HepG2 (cell line): ENCODE results near the gene LRRIQ4. TPM values are rescaled to one million over a fixed set of nuclear protein-coding genes. Genes with fewer than 3 reads are reported as not detected.

Source experiments
- BRCA1 ChIP-seq: sonication (generic); formaldehyde crosslinking; IDR thresholded peaks from 2 replicates; pipeline ENCODE4 v1.4.0; 2020; ENCODE audit warnings: missing genetic modification reagents
- CENPT ChIP-seq: sonication (generic); formaldehyde crosslinking; IDR thresholded peaks from 2 replicates; pipeline ENCODE4 v1.8.0; 2022; ENCODE audit warnings: low read depth, mild to moderate bottlenecking, moderate library complexity, missing genetic modification reagents
- ESRRA ChIP-seq: sonication (generic); formaldehyde crosslinking; IDR thresholded peaks from 2 replicates; pipeline ENCODE4 v1.5.1; 2020; ENCODE audit warnings: mild to moderate bottlenecking, low read depth, missing genetic modification reagents
- HNRNPH1 ChIP-seq: fragments of 200-400 bp; formaldehyde crosslinking; optimal IDR thresholded peaks from 2 replicates; pipeline ENCODE3; 2017; ENCODE audit warnings: mild to moderate bottlenecking, low read depth, low read length
- JUN ChIP-seq: sonication (generic); formaldehyde crosslinking; IDR thresholded peaks from 2 replicates; pipeline ENCODE4 v1.4.0; 2020; ENCODE audit warnings: mild to moderate bottlenecking, missing genetic modification reagents
- KAT2B ChIP-seq: fragments of 150-350 bp; IDR thresholded peaks from 2 replicates; pipeline ENCODE4 v1.6.1; 2014; ENCODE audit warnings: low read depth, low read length, borderline replicate concordance
- KDM3A ChIP-seq: IDR thresholded peaks from 2 replicates; pipeline ENCODE4 v1.6.1; 2018; ENCODE audit warnings: low read depth, missing compliant biosample characterization
- KMT2B ChIP-seq: IDR thresholded peaks from 2 replicates; pipeline ENCODE4 v1.6.1; 2016; ENCODE audit warnings: missing genetic modification reagents, missing compliant biosample characterization
- MXI1 ChIP-seq: IDR thresholded peaks from 3 replicates; pipeline ENCODE4 v1.6.1; 2012; ENCODE audit warnings: low read depth, low read length, inconsistent platforms, borderline replicate concordance
- NFRKB ChIP-seq: fragments of 450-650 bp; IDR thresholded peaks from 2 replicates; pipeline ENCODE4 v1.6.1; 2017
- NKX3-1 ChIP-seq: sonication (generic); formaldehyde crosslinking; IDR thresholded peaks from 2 replicates; pipeline ENCODE4 v1.5.0; 2020; ENCODE audit warnings: missing genetic modification reagents
- POLR2A ChIP-seq, 2 experiments: IDR thresholded peaks; 2 replicates each; pipeline ENCODE4 v1.6.1; 2011; ENCODE audit warnings: low read depth in 2 of 2, low read length in 2 of 2, mild to moderate bottlenecking in 1 of 2, moderate library complexity in 1 of 2; ENCODE audit not compliant: insufficient read depth in 1 of 2
- SIN3A ChIP-seq: IDR thresholded peaks from 2 replicates; pipeline ENCODE4 v1.6.1; 2011; ENCODE audit warnings: low read depth, mild to moderate bottlenecking, control low read depth, low read length, borderline replicate concordance
- SIX1 ChIP-seq: sonication (generic); formaldehyde crosslinking; IDR thresholded peaks from 2 replicates; pipeline ENCODE4 v1.4.0; 2020; ENCODE audit warnings: missing genetic modification reagents, borderline replicate concordance
- SP2 ChIP-seq: sonication (generic); formaldehyde crosslinking; IDR thresholded peaks from 2 replicates; pipeline ENCODE4 v1.5.1; 2020; ENCODE audit warnings: mild to moderate bottlenecking, missing genetic modification reagents
- SPEN ChIP-seq: sonication (generic); formaldehyde crosslinking; IDR thresholded peaks from 2 replicates; pipeline ENCODE4 v1.5.1; 2020; ENCODE audit warnings: low read depth, mild to moderate bottlenecking, missing genetic modification reagents
- ZFAT ChIP-seq: sonication (generic); formaldehyde crosslinking; conservative IDR thresholded peaks from 2 replicates; pipeline ENCODE4 v1.8.1; 2023; ENCODE audit warnings: missing genetic modification reagents, inconsistent platforms
- ZNF264 ChIP-seq: sonication (generic); formaldehyde crosslinking; IDR thresholded peaks from 2 replicates; pipeline ENCODE4 v1.4.0; 2020; ENCODE audit warnings: missing genetic modification reagents
- ZNF350 ChIP-seq: sonication (generic); formaldehyde crosslinking; IDR thresholded peaks from 2 replicates; pipeline ENCODE4 v1.4.0; 2020; ENCODE audit warnings: mild to moderate bottlenecking, low read depth, missing genetic modification reagents, borderline replicate concordance
- ZNF569 ChIP-seq: sonication (generic); formaldehyde crosslinking; IDR thresholded peaks from 2 replicates; pipeline ENCODE4 v1.5.0; 2020; ENCODE audit warnings: mild to moderate bottlenecking, missing genetic modification reagents, moderate library complexity, borderline replicate concordance
- ZNF619 ChIP-seq: sonication (generic); formaldehyde crosslinking; IDR thresholded peaks from 2 replicates; pipeline ENCODE4 v1.4.0; 2020; ENCODE audit warnings: mild to moderate bottlenecking, missing genetic modification reagents
- ZNF790 ChIP-seq: sonication (generic); formaldehyde crosslinking; IDR thresholded peaks from 2 replicates; pipeline ENCODE4 v1.8.0; 2022; ENCODE audit warnings: missing genetic modification reagents, mild to moderate bottlenecking, borderline replicate concordance
- ZNF879 ChIP-seq: sonication (generic); formaldehyde crosslinking; IDR thresholded peaks from 2 replicates; pipeline ENCODE4 v1.8.1; 2023; ENCODE audit warnings: missing genetic modification reagents
- polyA plus RNA-seq, 8 experiments: library from polyadenylated mRNA; depleted of rRNA in 3 of 8; stranded (reverse) in 7 of 8; unstranded in 1 of 8; fragments of >200 nt; fragmentation: Illumina TruSeq in 4 of 8; extraction: Trizol in 4 of 8; gene quantifications; 2 replicates each; pipeline versions ENCODE4 v1.2.1 to v1.2.3, GENCODE V29; 2011 to 2016; ENCODE audit warnings: low read depth in 4 of 8, missing spikeins in 1 of 8, mixed read lengths in 1 of 8; ENCODE audit not compliant: insufficient read depth in 1 of 8
- total RNA-seq, 5 experiments: library from RNA; depleted of rRNA; stranded (reverse); fragments of >200 nt; fragmentation: Illumina TruSeq; extraction: Trizol; gene quantifications; 2 replicates each; pipeline ENCODE4 v1.2.3, GENCODE V29; 2016; ENCODE audit warnings: low read depth in 1 of 5
- TF ChIP-seq, protein P1 (sequence below): sonication (generic); formaldehyde crosslinking; IDR thresholded peaks from 2 replicates; pipeline ENCODE4 v1.4.0; 2020; ENCODE audit warnings: missing genetic modification reagents
- TF ChIP-seq, protein P2 (sequence below): sonication (generic); formaldehyde crosslinking; IDR thresholded peaks from 2 replicates; pipeline ENCODE4 v1.4.0; 2020; ENCODE audit warnings: missing genetic modification reagents
- TF ChIP-seq, protein P3 (sequence below): IDR thresholded peaks from 2 replicates; pipeline ENCODE4 v1.6.1; 2012; ENCODE audit warnings: inconsistent platforms

The LRRIQ4 gene
- total and polyA plus RNA-seq, 2 of the 13 experiments (the other 11 are each of a cell fraction or from before 2014, with no cell fraction given), result not detected

DNA sequence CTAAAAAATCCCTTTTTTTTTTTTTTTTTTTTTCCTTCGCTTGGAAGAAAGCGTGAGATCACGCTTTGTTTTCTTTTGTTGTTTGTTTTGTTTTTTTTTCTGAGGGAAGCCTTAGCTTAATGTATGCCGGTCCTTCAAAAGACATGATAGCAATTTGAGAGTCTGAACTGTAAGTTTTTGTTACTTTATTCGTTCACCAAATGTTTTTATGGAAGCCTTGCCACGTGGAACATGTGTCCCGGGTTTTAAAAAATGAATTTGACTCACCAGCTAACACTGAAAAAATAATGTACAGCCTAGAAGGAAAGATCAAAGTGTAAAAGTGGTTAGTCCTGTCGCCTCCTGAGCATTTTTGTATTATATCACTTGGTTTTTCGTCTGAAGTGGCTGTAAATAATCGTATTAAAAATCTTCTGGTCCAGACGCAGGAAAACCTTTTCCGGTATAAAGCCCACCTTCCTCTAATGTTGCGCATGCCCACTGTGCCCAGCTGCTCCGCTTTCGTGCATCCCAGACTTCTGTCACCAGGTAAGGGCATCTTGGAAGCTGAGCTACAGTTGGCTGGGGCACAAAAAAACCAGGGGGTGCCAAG, 40.3 kb upstream of the LRRIQ4 start (continued):
- TF ChIP-seq JUN (CRISPR knock-in tag) (no peak), ZNF879 (CRISPR knock-in tag) (no peak), POLR2A (IDR thresholded peaks at IDR 0.05; ENCODE audit: insufficient read depth in 1 of 2, low read depth in 2 of 2, low read length in 2 of 2) (no peak), NKX3-1 (CRISPR knock-in tag) (0 out of 2 replicates have a peak, but pooled peaks have one; percentile 2), ZNF350 (no peak), KDM3A (CRISPR knock-in tag) (no peak), KMT2B (CRISPR knock-in tag) (no peak), SIN3A (no peak), ZNF619 (no peak), SPEN (no peak), HNRNPH1 (no peak), SP2 (CRISPR knock-in tag) (no peak), ZFAT (CRISPR knock-in tag) (no peak), ESRRA (CRISPR knock-in tag) (no peak), KAT2B (no peak), ZNF790 (CRISPR knock-in tag) (no peak), NFRKB (no peak), MXI1 (0 out of 3 replicates have a peak, but pooled peaks have one; percentile 34), BRCA1 (CRISPR knock-in tag) (no peak), ZNF569 (CRISPR knock-in tag) (no peak), ZNF264 (CRISPR knock-in tag) (no peak), CENPT (CRISPR knock-in tag) (no peak), SIX1 (no peak)
- TF ChIP-seq, protein P1, sequence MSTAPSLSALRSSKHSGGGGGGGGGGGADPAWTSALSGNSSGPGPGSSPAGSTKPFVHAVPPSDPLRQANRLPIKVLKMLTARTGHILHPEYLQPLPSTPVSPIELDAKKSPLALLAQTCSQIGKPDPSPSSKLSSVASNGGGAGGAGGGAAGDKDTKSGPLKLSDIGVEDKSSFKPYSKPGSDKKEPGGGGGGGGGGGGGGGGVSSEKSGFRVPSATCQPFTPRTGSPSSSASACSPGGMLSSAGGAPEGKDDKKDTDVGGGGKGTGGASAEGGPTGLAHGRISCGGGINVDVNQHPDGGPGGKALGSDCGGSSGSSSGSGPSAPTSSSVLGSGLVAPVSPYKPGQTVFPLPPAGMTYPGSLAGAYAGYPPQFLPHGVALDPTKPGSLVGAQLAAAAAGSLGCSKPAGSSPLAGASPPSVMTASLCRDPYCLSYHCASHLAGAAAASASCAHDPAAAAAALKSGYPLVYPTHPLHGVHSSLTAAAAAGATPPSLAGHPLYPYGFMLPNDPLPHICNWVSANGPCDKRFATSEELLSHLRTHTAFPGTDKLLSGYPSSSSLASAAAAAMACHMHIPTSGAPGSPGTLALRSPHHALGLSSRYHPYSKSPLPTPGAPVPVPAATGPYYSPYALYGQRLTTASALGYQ (CRISPR knock-in tag), result no peak
- TF ChIP-seq, protein P2, sequence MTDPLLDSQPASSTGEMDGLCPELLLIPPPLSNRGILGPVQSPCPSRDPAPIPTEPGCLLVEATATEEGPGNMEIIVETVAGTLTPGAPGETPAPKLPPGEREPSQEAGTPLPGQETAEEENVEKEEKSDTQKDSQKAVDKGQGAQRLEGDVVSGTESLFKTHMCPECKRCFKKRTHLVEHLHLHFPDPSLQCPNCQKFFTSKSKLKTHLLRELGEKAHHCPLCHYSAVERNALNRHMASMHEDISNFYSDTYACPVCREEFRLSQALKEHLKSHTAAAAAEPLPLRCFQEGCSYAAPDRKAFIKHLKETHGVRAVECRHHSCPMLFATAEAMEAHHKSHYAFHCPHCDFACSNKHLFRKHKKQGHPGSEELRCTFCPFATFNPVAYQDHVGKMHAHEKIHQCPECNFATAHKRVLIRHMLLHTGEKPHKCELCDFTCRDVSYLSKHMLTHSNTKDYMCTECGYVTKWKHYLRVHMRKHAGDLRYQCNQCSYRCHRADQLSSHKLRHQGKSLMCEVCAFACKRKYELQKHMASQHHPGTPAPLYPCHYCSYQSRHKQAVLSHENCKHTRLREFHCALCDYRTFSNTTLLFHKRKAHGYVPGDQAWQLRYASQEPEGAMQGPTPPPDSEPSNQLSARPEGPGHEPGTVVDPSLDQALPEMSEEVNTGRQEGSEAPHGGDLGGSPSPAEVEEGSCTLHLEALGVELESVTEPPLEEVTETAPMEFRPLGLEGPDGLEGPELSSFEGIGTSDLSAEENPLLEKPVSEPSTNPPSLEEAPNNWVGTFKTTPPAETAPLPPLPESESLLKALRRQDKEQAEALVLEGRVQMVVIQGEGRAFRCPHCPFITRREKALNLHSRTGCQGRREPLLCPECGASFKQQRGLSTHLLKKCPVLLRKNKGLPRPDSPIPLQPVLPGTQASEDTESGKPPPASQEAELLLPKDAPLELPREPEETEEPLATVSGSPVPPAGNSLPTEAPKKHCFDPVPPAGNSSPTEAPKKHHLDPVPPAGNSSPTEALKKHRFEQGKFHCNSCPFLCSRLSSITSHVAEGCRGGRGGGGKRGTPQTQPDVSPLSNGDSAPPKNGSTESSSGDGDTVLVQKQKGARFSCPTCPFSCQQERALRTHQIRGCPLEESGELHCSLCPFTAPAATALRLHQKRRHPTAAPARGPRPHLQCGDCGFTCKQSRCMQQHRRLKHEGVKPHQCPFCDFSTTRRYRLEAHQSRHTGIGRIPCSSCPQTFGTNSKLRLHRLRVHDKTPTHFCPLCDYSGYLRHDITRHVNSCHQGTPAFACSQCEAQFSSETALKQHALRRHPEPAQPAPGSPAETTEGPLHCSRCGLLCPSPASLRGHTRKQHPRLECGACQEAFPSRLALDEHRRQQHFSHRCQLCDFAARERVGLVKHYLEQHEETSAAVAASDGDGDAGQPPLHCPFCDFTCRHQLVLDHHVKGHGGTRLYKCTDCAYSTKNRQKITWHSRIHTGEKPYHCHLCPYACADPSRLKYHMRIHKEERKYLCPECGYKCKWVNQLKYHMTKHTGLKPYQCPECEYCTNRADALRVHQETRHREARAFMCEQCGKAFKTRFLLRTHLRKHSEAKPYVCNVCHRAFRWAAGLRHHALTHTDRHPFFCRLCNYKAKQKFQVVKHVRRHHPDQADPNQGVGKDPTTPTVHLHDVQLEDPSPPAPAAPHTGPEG, result 0 out of 2 replicates have a peak, but pooled peaks have one; percentile 21
- TF ChIP-seq, protein P3, sequence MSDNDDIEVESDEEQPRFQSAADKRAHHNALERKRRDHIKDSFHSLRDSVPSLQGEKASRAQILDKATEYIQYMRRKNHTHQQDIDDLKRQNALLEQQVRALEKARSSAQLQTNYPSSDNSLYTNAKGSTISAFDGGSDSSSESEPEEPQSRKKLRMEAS, result peak; percentile 63; the same call in 1 of the 2 replicates
